Measurements from ENCODE around the gene FAM222B. TPM values are rescaled to one million over a fixed set of nuclear protein-coding genes. Genes with fewer than 3 reads are reported as not detected.

FAM222B gene
- total RNA-seq, 2 experiments from 2014 or later, result 4.0 to 15.2 TPM

- Histone ChIP-seq H3K79me2 (ENCODE audit: insufficient read depth, low read depth, low read length) (peaks cover 13% of the 10 kb centered on the region; the same call in 1 of the 2 replicates), H3K9me2 (ENCODE audit: insufficient read depth, low read length) (no peaks in the 10 kb centered on the region), H4K20me1 (ENCODE audit: insufficient read depth, low read length) (no peaks in the 10 kb centered on the region), H3K4me3 (ENCODE audit: low read depth, low read length, poor library complexity, severe bottlenecking) (no peak overlapping the region), H3K27ac (ENCODE audit: low read depth, low read length, poor library complexity, severe bottlenecking) (peak overlapping the region; percentile 26), H3K4me2 (ENCODE audit: low read length) (peak overlapping the region; percentile 46), H3K36me3 (ENCODE audit: insufficient read depth, low read length) (peaks cover 30% of the 10 kb centered on the region), H3K4me1 (ENCODE audit: insufficient read depth, low read length, poor library complexity, severe bottlenecking) (peaks cover 43% of the 10 kb centered on the region), H2AFZ (ENCODE audit: low read length) (no peak overlapping the region), H3K9me3 (ENCODE audit: low read length) (no peaks in the 10 kb centered on the region)
- TF ChIP-seq EZH2phosphoT487 (IDR thresholded peaks at IDR 0.05; ENCODE audit: borderline replicate concordance, low read depth, low read length), result no peak
- TF ChIP-seq, protein P1, sequence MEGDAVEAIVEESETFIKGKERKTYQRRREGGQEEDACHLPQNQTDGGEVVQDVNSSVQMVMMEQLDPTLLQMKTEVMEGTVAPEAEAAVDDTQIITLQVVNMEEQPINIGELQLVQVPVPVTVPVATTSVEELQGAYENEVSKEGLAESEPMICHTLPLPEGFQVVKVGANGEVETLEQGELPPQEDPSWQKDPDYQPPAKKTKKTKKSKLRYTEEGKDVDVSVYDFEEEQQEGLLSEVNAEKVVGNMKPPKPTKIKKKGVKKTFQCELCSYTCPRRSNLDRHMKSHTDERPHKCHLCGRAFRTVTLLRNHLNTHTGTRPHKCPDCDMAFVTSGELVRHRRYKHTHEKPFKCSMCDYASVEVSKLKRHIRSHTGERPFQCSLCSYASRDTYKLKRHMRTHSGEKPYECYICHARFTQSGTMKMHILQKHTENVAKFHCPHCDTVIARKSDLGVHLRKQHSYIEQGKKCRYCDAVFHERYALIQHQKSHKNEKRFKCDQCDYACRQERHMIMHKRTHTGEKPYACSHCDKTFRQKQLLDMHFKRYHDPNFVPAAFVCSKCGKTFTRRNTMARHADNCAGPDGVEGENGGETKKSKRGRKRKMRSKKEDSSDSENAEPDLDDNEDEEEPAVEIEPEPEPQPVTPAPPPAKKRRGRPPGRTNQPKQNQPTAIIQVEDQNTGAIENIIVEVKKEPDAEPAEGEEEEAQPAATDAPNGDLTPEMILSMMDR (conservative IDR thresholded peaks at IDR 0.05; ENCODE audit: low read length), result no peak
- CTCF ChIA-PET (ENCODE audit: unreplicated experiment), result no interaction called here
- POLR2A ChIA-PET, result interaction anchor here (0.5 to 0.7 kb wide), 3 partner anchors 115 to 786 kb away, joined by 3 to 4 read pairs (median 3); no protein-coding TSS in a partner anchor
- BruUV-seq (replicated peaks), result no TSS peak
- DNase-seq (ENCODE audit: low spot score), result peak; percentile 56
- intact Hi-C loops (cut with micrococcal nuclease; ENCODE audit: unreplicated experiment), result no loop called here
These were observed 45.4 kb upstream of the FAM222B start for GRCh38 chr17:28887871-28888471.

- H3K79me2 ChIP-seq (ENCODE audit: insufficient read depth, low read depth, low read length), result no peaks in the 10 kb centered on the region
- no peak overlapping the region for H3K4me2 ChIP-seq (ENCODE audit: low read length)
- no peaks in the 10 kb centered on the region for H3K9me3 ChIP-seq (ENCODE audit: low read length)
- TF ChIP-seq, protein P1 (conservative IDR thresholded peaks at IDR 0.05; ENCODE audit: low read length), result no peak
- no peak for TF ChIP-seq EZH2phosphoT487 (IDR thresholded peaks at IDR 0.05; ENCODE audit: borderline replicate concordance, low read depth, low read length)
- no peak overlapping the region for H3K4me3 ChIP-seq (ENCODE audit: low read depth, low read length, poor library complexity, severe bottlenecking)
- peaks cover 36% of the 10 kb centered on the region for H3K36me3 ChIP-seq (ENCODE audit: insufficient read depth, low read length)
- H4K20me1 ChIP-seq (ENCODE audit: insufficient read depth, low read length), result no peaks in the 10 kb centered on the region
- no peaks in the 10 kb centered on the region for H3K9me2 ChIP-seq (ENCODE audit: insufficient read depth, low read length)
- no peak overlapping the region for H2AFZ ChIP-seq (ENCODE audit: low read length)
- DNase-seq (ENCODE audit: low spot score), result no peak
- H3K4me1 ChIP-seq (ENCODE audit: insufficient read depth, low read length, poor library complexity, severe bottlenecking), result peaks cover 22% of the 10 kb centered on the region
- no TSS peak for BruUV-seq (replicated peaks)
- ChIA-PET POLR2A (interaction anchor here (0.5 kb wide), 1 partner anchor 940 kb away, joined by 3 read pairs; no protein-coding TSS in a partner anchor), CTCF (ENCODE audit: unreplicated experiment) (no interaction called here)
- intact Hi-C loops (cut with micrococcal nuclease; ENCODE audit: unreplicated experiment), result no loop called here
- H3K27ac ChIP-seq (ENCODE audit: low read depth, low read length, poor library complexity, severe bottlenecking), result no peak overlapping the region
These were observed 43.4 kb upstream of the FAM222B start for GRCh38 chr17:28885951-28886350.

DNA sequence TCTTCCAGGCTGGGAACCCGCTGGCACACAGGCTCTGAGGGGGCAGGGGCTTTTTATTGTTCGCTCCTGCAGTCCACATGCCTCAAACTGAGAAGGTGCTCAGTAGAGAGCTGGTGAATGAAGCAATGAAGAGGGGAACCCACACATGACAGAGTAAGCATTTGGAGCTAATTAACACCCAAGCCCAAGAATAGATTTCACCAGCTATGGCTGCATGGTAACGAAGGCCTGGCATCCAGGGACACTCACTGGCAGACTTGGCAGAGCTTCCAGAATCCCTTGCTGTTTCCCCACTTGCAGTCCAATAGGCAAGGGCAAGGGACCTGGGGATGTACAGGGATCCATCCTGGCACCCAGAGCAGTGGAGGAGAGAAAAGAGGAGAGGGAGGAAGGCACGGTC lies 42.8 kb upstream of the FAM222B start:
- BruUV-seq (replicated peaks), result no TSS peak
- no peak for TF ChIP-seq EZH2phosphoT487 (IDR thresholded peaks at IDR 0.05; ENCODE audit: borderline replicate concordance, low read depth, low read length)
- TF ChIP-seq, protein P1 (conservative IDR thresholded peaks at IDR 0.05; ENCODE audit: low read length), result no peak
- no peak overlapping the region for H2AFZ ChIP-seq (ENCODE audit: low read length)
- ChIA-PET POLR2A (no interaction called here), CTCF (ENCODE audit: unreplicated experiment) (no interaction called here)
- H3K4me3 ChIP-seq (ENCODE audit: low read depth, low read length, poor library complexity, severe bottlenecking), result no peak overlapping the region
- H3K9me3 ChIP-seq (ENCODE audit: low read length), result no peaks in the 10 kb centered on the region
- no peak overlapping the region for H3K4me2 ChIP-seq (ENCODE audit: low read length)
- peaks cover 20% of the 10 kb centered on the region for H3K4me1 ChIP-seq (ENCODE audit: insufficient read depth, low read length, poor library complexity, severe bottlenecking)
- no peaks in the 10 kb centered on the region for H3K79me2 ChIP-seq (ENCODE audit: insufficient read depth, low read depth, low read length)
- H4K20me1 ChIP-seq (ENCODE audit: insufficient read depth, low read length), result no peaks in the 10 kb centered on the region
- intact Hi-C loops (cut with micrococcal nuclease; ENCODE audit: unreplicated experiment), result no loop called here
- no peak overlapping the region for H3K27ac ChIP-seq (ENCODE audit: low read depth, low read length, poor library complexity, severe bottlenecking)
- H3K9me2 ChIP-seq (ENCODE audit: insufficient read depth, low read length), result no peaks in the 10 kb centered on the region
- no peak for DNase-seq (ENCODE audit: low spot score)
- peaks cover 38% of the 10 kb centered on the region for H3K36me3 ChIP-seq (ENCODE audit: insufficient read depth, low read length)
